CD4-positive, alpha-beta T cell (primary cell): ENCODE results near the gene SMIM35. TPM values are rescaled to one million over a fixed set of nuclear protein-coding genes. Genes with fewer than 3 reads are reported as not detected.

Source experiments
- ATAC-seq: fragments of 200-7000 bp; cut with Tn5 transposase; one replicate; pipeline ENCODE4 v1.10.0; 2022; ENCODE audit warnings: mild to moderate bottlenecking; ENCODE audit not compliant: poor library complexity
- CTCF ChIA-PET: fragments of 350-600 bp; sonication (Branson Sonifier 250); formaldehyde crosslinking; loops from one replicate; lab custom pipeline; 2021; ENCODE audit warnings: antibody characterized with exemption, inconsistent platforms; lab: Charles Lee
- POLR2A ChIA-PET: fragments of 350-600 bp; sonication (Branson Sonifier 250); formaldehyde crosslinking; loops from one replicate; lab custom pipeline; 2021; ENCODE audit warnings: antibody characterized with exemption, inconsistent platforms; lab: Charles Lee
- DNase-seq, 14 experiments: peaks; one replicate each; pipeline ENCODE4 v3.0.0-alpha.2; 2013 to 2020; ENCODE audit warnings: mixed read lengths in 2 of 14
- H3K27ac ChIP-seq, 2 donors: one replicate each; pipeline versions ENCODE4 v1.5.1 to v1.7.0; 2013; ENCODE audit warnings: low read length in 2 of 2, low read depth in 1 of 2, mild to moderate bottlenecking in 1 of 2
- H3K27me3 ChIP-seq, 2 experiments: 1 replicate in 1 of 2; 2 replicates in 1 of 2; pipeline versions ENCODE4 v1.6.1 to v1.7.0; 2013; ENCODE audit warnings: low read length in 2 of 2, control low read depth in 1 of 2, mild to moderate bottlenecking in 1 of 2, moderate library complexity in 1 of 2; ENCODE audit not compliant: insufficient read depth in 2 of 2, control insufficient read depth in 1 of 2
- H3K36me3 ChIP-seq: one replicate; pipeline ENCODE4 v1.6.1; 2013; ENCODE audit warnings: low read length, control low read depth; ENCODE audit not compliant: insufficient read depth
- H3K4me1 ChIP-seq: one replicate; pipeline ENCODE4 v1.6.1; 2013; ENCODE audit warnings: low read length, control low read depth; ENCODE audit not compliant: insufficient read depth
- H3K4me3 ChIP-seq: one replicate; pipeline ENCODE4 v1.5.1; 2013; ENCODE audit warnings: mild to moderate bottlenecking, low read length, moderate library complexity
- H3K9me3 ChIP-seq, 2 experiments: 1 replicate in 1 of 2; 2 replicates in 1 of 2; pipeline versions ENCODE4 v1.6.1 to v1.7.0; 2013; ENCODE audit warnings: low read length in 2 of 2, mild to moderate bottlenecking in 2 of 2, control low read depth in 1 of 2, moderate library complexity in 1 of 2; ENCODE audit not compliant: control insufficient read depth in 1 of 2, insufficient read depth in 1 of 2
- H3K27ac Mint-ChIP-seq: one replicate; pipeline ENCODE4 v1.8.0; 2020; ENCODE audit warnings: mixed read lengths
- H3K27me3 Mint-ChIP-seq: one replicate; pipeline ENCODE4 v1.8.0; 2021; ENCODE audit warnings: mixed read lengths
- H3K36me3 Mint-ChIP-seq: one replicate; pipeline ENCODE4 v1.8.0; 2021; ENCODE audit warnings: low read depth, mixed read lengths
- H3K4me1 Mint-ChIP-seq: one replicate; pipeline ENCODE4 v1.8.0; 2021; ENCODE audit warnings: low read depth, mixed read lengths
- H3K4me3 Mint-ChIP-seq: one replicate; pipeline ENCODE4 v1.8.0; 2020; ENCODE audit warnings: mild to moderate bottlenecking, mixed read lengths
- H3K9me3 Mint-ChIP-seq: one replicate; pipeline ENCODE4 v1.8.0; 2020; ENCODE audit warnings: mixed read lengths
- intact Hi-C, 2 experiments: fragments of 100-400 bp; cut with DNase I in 1 of 2; cut with micrococcal nuclease in 1 of 2; formaldehyde crosslinking; loops; one replicate each; pipeline versions ENCODE4 v1.15.1 to v1.9.0; 2023 to 2025; cut with DNase I, micrococcal nuclease
- total RNA-seq, 174 experiments: library from RNA in 2 of 174; stranded (reverse) in 2 of 174; gene quantifications; one replicate each; pipeline ENCODE4 v1.2.3 and lab custom pipeline; 2021 to 2026
- TF ChIP-seq, protein P1 (sequence below): fragments of 200-600 bp; IDR thresholded peaks from one replicate; pipeline ENCODE4 v1.8.0; 2022; ENCODE audit warnings: antibody characterized with exemption, mild to moderate bottlenecking

The SMIM35 gene
- total RNA-seq, 2 experiments from 2014 or later = 0.06 to 0.08 TPM

DNA sequence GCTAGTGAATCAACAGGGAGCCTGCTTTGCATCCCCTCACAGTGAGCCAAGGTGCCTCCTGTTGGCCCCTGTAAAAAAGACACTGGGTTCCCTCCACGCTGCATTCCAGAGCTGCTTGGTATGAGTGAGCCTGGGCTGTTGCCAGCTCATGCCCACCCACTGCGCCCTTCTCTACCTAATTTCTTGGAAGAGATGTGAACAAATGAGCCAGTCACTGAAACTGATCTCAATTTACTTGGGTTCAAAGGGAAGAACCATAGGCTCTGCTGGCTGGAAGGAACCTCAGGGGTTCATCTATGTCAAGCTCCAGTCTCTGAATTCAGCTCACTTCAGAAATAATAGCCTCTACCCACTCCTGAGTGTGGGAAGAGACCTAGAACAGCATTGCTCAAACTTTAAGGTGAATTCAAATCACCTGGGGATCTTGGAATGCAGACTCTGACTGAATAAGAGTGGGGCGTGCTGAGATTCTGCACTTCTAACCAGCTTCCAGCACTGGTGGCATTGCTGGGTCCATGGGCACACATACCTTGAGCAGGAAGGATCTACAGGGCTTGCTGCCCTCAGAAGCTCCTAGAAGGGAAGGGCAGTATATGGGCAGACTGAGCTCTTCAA is 15.2 kb downstream of the SMIM35 start:
- H3K36me3 ChIP-seq = no peaks in the 10 kb centered on the region
- H3K9me3 ChIP-seq = no peaks in the 10 kb centered on the region
- peaks cover 0 to 3% of the 10 kb centered on the region in 2 experiments for H3K27me3 ChIP-seq
- Mint-ChIP-seq H3K4me3 (no peak overlapping the region), H3K4me1 (no peaks in the 10 kb centered on the region), H3K9me3 (no peaks in the 10 kb centered on the region), H3K27me3 (no peaks in the 10 kb centered on the region), H3K27ac (no peak overlapping the region), H3K36me3 (no peaks in the 10 kb centered on the region)
- no peaks in the 10 kb centered on the region for H3K4me1 ChIP-seq
- TF ChIP-seq, protein P1, sequence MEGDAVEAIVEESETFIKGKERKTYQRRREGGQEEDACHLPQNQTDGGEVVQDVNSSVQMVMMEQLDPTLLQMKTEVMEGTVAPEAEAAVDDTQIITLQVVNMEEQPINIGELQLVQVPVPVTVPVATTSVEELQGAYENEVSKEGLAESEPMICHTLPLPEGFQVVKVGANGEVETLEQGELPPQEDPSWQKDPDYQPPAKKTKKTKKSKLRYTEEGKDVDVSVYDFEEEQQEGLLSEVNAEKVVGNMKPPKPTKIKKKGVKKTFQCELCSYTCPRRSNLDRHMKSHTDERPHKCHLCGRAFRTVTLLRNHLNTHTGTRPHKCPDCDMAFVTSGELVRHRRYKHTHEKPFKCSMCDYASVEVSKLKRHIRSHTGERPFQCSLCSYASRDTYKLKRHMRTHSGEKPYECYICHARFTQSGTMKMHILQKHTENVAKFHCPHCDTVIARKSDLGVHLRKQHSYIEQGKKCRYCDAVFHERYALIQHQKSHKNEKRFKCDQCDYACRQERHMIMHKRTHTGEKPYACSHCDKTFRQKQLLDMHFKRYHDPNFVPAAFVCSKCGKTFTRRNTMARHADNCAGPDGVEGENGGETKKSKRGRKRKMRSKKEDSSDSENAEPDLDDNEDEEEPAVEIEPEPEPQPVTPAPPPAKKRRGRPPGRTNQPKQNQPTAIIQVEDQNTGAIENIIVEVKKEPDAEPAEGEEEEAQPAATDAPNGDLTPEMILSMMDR = no peak
- no peak for DNase-seq
- no peak overlapping the region for H3K27ac ChIP-seq
- no peak for ATAC-seq
- POLR2A ChIA-PET = no interaction called here
- CTCF ChIA-PET = no interaction called here
- intact Hi-C loops = no loop called here
- no peak overlapping the region for H3K4me3 ChIP-seq

DNA sequence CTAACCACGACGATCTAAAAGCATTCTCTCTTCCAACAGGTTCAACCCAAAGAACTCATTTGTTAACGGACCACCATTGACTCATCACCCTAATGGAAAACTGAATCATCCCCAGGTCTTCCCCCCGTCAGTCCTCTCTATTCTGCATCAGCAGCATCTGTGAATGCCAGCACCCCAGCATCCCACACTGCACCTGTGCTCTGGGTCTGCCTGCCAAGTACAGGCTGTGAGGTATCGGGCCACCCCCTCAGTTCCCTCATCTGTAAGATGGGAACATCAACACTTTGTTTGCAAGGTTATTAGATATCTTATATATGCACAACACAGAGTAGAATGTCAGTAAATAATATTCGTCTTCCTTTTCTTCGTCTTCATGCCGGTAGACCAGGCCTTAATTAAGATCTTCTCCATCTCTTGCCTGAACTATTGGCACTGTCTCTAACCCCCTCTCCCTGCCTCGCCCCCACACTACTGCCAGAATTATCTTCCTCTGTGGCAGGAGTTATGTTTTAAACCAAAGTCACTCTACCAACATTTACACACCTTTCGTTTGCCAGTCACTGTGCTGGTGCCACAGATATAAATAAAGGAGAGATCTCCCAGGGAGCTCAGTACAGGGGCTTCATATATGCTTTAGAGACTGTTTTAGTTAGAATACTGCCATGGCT is 17.7 kb downstream of the SMIM35 start:
- no peaks in the 10 kb centered on the region for H3K4me1 Mint-ChIP-seq
- TF ChIP-seq, protein P1 = no peak
- Histone ChIP-seq H3K4me1 (no peaks in the 10 kb centered on the region), H3K36me3 (no peaks in the 10 kb centered on the region), H3K4me3 (no peak overlapping the region), H3K27ac (no peak overlapping the region), H3K9me3 (no peaks in the 10 kb centered on the region), H3K27me3 (peaks cover 0 to 3% of the 10 kb centered on the region in 2 experiments)
- H3K36me3 Mint-ChIP-seq = no peaks in the 10 kb centered on the region
- POLR2A ChIA-PET = no interaction called here
- H3K4me3 Mint-ChIP-seq = no peak overlapping the region
- no peak overlapping the region for H3K27ac Mint-ChIP-seq
- intact Hi-C loops = no loop called here
- peaks cover 5% of the 10 kb centered on the region for H3K27me3 Mint-ChIP-seq
- no peak for ATAC-seq
- H3K9me3 Mint-ChIP-seq = no peaks in the 10 kb centered on the region
- no peak for DNase-seq
- CTCF ChIA-PET = no interaction called here

DNA sequence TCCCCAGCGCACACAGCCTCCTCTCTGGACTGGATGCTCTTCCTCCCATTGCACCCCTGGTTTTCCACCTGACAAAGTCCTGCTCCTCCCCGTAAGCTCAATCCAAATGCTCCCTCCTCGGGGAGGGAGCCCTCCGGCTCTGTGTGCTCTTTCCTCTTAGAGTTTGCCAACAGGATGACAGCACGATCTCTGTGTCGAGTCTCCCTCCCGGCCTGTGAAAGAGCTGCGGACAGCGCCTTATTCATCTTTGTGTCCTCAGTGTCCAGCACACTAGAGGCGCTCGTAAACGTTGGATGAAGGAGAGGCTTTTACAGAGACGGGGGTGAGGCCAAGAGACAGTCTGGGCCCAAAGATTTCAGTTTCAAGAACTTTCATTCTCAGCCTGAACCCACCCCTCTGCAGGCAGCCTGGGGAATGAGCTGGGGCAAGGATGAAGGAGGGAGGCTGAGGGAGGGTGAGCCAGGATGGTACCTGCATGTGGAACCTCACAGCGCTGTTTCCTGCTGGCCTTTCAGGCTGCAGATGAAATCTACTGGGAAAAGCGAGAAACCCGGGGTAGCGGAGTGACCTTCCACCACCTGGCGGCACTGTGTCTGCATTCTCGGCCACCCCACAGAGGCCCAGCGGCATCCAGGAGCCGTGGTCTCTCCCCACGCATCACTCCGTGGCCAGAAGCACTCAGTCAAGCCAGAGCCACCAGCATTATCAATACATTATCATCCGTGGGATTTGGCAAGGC is 18.4 kb downstream of the SMIM35 start:
- POLR2A ChIA-PET = no interaction called here

More for the DNA sequence above, 18.4 kb downstream of the SMIM35 start:
- CTCF ChIA-PET = no interaction called here
- Mint-ChIP-seq H3K27ac (no peak overlapping the region), H3K36me3 (no peaks in the 10 kb centered on the region), H3K4me3 (no peak overlapping the region), H3K4me1 (no peaks in the 10 kb centered on the region), H3K27me3 (peaks cover 5% of the 10 kb centered on the region), H3K9me3 (no peaks in the 10 kb centered on the region)
- H3K9me3 ChIP-seq = no peaks in the 10 kb centered on the region
- H3K27me3 ChIP-seq = peaks cover 0 to under 1% of the 10 kb centered on the region in 2 experiments
- TF ChIP-seq, protein P1 = no peak
- no peaks in the 10 kb centered on the region for H3K4me1 ChIP-seq
- ATAC-seq (no peak), DNase-seq (no peak)
- intact Hi-C loops = no loop called here
- H3K36me3 ChIP-seq = no peaks in the 10 kb centered on the region
- no peak overlapping the region for H3K4me3 ChIP-seq
- H3K27ac ChIP-seq = no peak overlapping the region
